Measurements from ENCODE around the gene PDLIM5. TPM values are rescaled to one million over a fixed set of nuclear protein-coding genes. Genes with fewer than 3 reads are reported as not detected.

The PDLIM5 gene
- total RNA-seq, 2 experiments from 2014 or later: 6.3 to 12.6 TPM

- no peaks in the 10 kb centered on the region for H3K79me2 ChIP-seq (ENCODE audit: insufficient read depth, low read depth, low read length)
- ChIA-PET CTCF (ENCODE audit: unreplicated experiment) (no interaction called here), POLR2A (interaction anchor here (0.5 kb wide), 1 partner anchor 23 kb away, joined by 3 read pairs; no protein-coding TSS in a partner anchor)
- intact Hi-C loops (cut with micrococcal nuclease; ENCODE audit: unreplicated experiment): no loop called here
- no peak overlapping the region for H3K4me2 ChIP-seq (ENCODE audit: low read length)
- H3K4me3 ChIP-seq (ENCODE audit: low read depth, low read length, poor library complexity, severe bottlenecking): no peak overlapping the region
- no peaks in the 10 kb centered on the region for H3K36me3 ChIP-seq (ENCODE audit: insufficient read depth, low read length)
- no peaks in the 10 kb centered on the region for H3K9me3 ChIP-seq (ENCODE audit: low read length)
- H4K20me1 ChIP-seq (ENCODE audit: insufficient read depth, low read length): no peaks in the 10 kb centered on the region
- H3K4me1 ChIP-seq (ENCODE audit: insufficient read depth, low read length, poor library complexity, severe bottlenecking): no peaks in the 10 kb centered on the region
- no peak overlapping the region for H3K27ac ChIP-seq (ENCODE audit: low read depth, low read length, poor library complexity, severe bottlenecking)
- H2AFZ ChIP-seq (ENCODE audit: low read length): no peak overlapping the region
- TF ChIP-seq EZH2phosphoT487 (IDR thresholded peaks at IDR 0.05; ENCODE audit: borderline replicate concordance, low read depth, low read length): no peak
- TF ChIP-seq CTCF (conservative IDR thresholded peaks at IDR 0.05; ENCODE audit: low read length): no peak
- no TSS peak for BruUV-seq (replicated peaks)
- no peak for DNase-seq (ENCODE audit: low spot score)
- no peaks in the 10 kb centered on the region for H3K9me2 ChIP-seq (ENCODE audit: insufficient read depth, low read length)
Observed at GRCh38 chr4:94680176-94680862, 228.6 kb downstream of the PDLIM5 start.

- Histone ChIP-seq H3K4me1 (ENCODE audit: insufficient read depth, low read length, poor library complexity, severe bottlenecking) (no peaks in the 10 kb centered on the region), H2AFZ (ENCODE audit: low read length) (no peak overlapping the region), H3K9me2 (ENCODE audit: insufficient read depth, low read length) (no peaks in the 10 kb centered on the region), H4K20me1 (ENCODE audit: insufficient read depth, low read length) (no peaks in the 10 kb centered on the region), H3K4me3 (ENCODE audit: low read depth, low read length, poor library complexity, severe bottlenecking) (no peak overlapping the region), H3K27ac (ENCODE audit: low read depth, low read length, poor library complexity, severe bottlenecking) (no peak overlapping the region), H3K4me2 (ENCODE audit: low read length) (no peak overlapping the region), H3K79me2 (ENCODE audit: insufficient read depth, low read depth, low read length) (no peaks in the 10 kb centered on the region), H3K36me3 (ENCODE audit: insufficient read depth, low read length) (no peaks in the 10 kb centered on the region), H3K9me3 (ENCODE audit: low read length) (no peaks in the 10 kb centered on the region)
- ChIA-PET CTCF (ENCODE audit: unreplicated experiment) (no interaction called here), POLR2A (interaction anchor here (0.6 to 0.7 kb wide), 3 partner anchors 221 to 1155 kb away, joined by 3 to 4 read pairs (median 3); no protein-coding TSS in a partner anchor)
- no TSS peak for BruUV-seq (replicated peaks)
- intact Hi-C loops (cut with micrococcal nuclease; ENCODE audit: unreplicated experiment): no loop called here
- no peak for DNase-seq (ENCODE audit: low spot score)
- no peak for TF ChIP-seq EZH2phosphoT487 (IDR thresholded peaks at IDR 0.05; ENCODE audit: borderline replicate concordance, low read depth, low read length)
- TF ChIP-seq CTCF (conservative IDR thresholded peaks at IDR 0.05; ENCODE audit: low read length): no peak
Observed at GRCh38 chr4:94686086-94686485, 234.3 kb downstream of the PDLIM5 start.

- no TSS peak for BruUV-seq (replicated peaks)
- intact Hi-C loops (cut with micrococcal nuclease; ENCODE audit: unreplicated experiment): no loop called here
- no peaks in the 10 kb centered on the region for H3K36me3 ChIP-seq (ENCODE audit: insufficient read depth, low read length)
- TF ChIP-seq EZH2phosphoT487 (IDR thresholded peaks at IDR 0.05; ENCODE audit: borderline replicate concordance, low read depth, low read length): no peak
- no peak for TF ChIP-seq CTCF (conservative IDR thresholded peaks at IDR 0.05; ENCODE audit: low read length)
- H3K9me2 ChIP-seq (ENCODE audit: insufficient read depth, low read length): no peaks in the 10 kb centered on the region
- ChIA-PET CTCF (ENCODE audit: unreplicated experiment) (no interaction called here), POLR2A (interaction anchor here (0.9 kb wide), 1 partner anchor 19 kb away, joined by 3 read pairs; no protein-coding TSS in a partner anchor)
- no peaks in the 10 kb centered on the region for H3K9me3 ChIP-seq (ENCODE audit: low read length)
- DNase-seq (ENCODE audit: low spot score): no peak
- no peaks in the 10 kb centered on the region for H3K4me1 ChIP-seq (ENCODE audit: insufficient read depth, low read length, poor library complexity, severe bottlenecking)
- H4K20me1 ChIP-seq (ENCODE audit: insufficient read depth, low read length): no peaks in the 10 kb centered on the region
- H3K27ac ChIP-seq (ENCODE audit: low read depth, low read length, poor library complexity, severe bottlenecking): no peak overlapping the region
- H2AFZ ChIP-seq (ENCODE audit: low read length): no peak overlapping the region
- no peaks in the 10 kb centered on the region for H3K79me2 ChIP-seq (ENCODE audit: insufficient read depth, low read depth, low read length)
- H3K4me3 ChIP-seq (ENCODE audit: low read depth, low read length, poor library complexity, severe bottlenecking): no peak overlapping the region
- no peak overlapping the region for H3K4me2 ChIP-seq (ENCODE audit: low read length)
Observed at GRCh38 chr4:94689155-94689860, 237.6 kb downstream of the PDLIM5 start.
